NCI-H1694 treated with DMSO at 0.1 percent for 48 hours (cell line): Measurements from ENCODE around the gene MAPK7.

ENCODE experiments used
- DNase-seq: peaks from one replicate; lab custom pipeline; 2025; lab: John Stamatoyannopoulos, UW

The MAPK7 gene

GRCh38 chr17:19378416-19379360 lies at the start of gene MAPK7:
TSS of gene MAPK7 (plus strand) at chr17:19378498. CDS start at chr17:19378901, 403 bp downstream.
- DNase-seq = no peak

GRCh38 chr17:19329136-19329535 lies 49.2 kb upstream of the MAPK7 start:
- no peak for DNase-seq

GRCh38 chr17:19329839-19330238 lies 48.5 kb upstream of the MAPK7 start:
- no peak for DNase-seq

GRCh38 chr17:19330271-19330670 lies 48.0 kb upstream of the MAPK7 start:
- DNase-seq = no peak

- no peak for DNase-seq
Observed at GRCh38 chr17:19331134-19331533, 47.2 kb upstream of the MAPK7 start.

GRCh38 chr17:19331543-19332245 lies 46.6 kb upstream of the MAPK7 start:
- no peak for DNase-seq

GRCh38 chr17:19332371-19333131 lies 45.7 kb upstream of the MAPK7 start:
- DNase-seq = no peak

- DNase-seq = no peak
Observed at GRCh38 chr17:19333132-19333440, 45.2 kb upstream of the MAPK7 start.

- no peak for DNase-seq
Observed at GRCh38 chr17:19333736-19334290, 44.5 kb upstream of the MAPK7 start.

GRCh38 chr17:19334331-19334730 lies 44.0 kb upstream of the MAPK7 start:
- DNase-seq = no peak

GRCh38 chr17:19335951-19336631 lies 42.2 kb upstream of the MAPK7 start:
- no peak for DNase-seq

- no peak for DNase-seq
Observed at GRCh38 chr17:19336938-19337711, 41.2 kb upstream of the MAPK7 start.

- DNase-seq = no peak
Observed at GRCh38 chr17:19337712-19338023, 40.6 kb upstream of the MAPK7 start.

- no peak for DNase-seq
Observed at GRCh38 chr17:19338031-19338990, 40.0 kb upstream of the MAPK7 start.

GRCh38 chr17:19339341-19339815 lies 38.9 kb upstream of the MAPK7 start:
- DNase-seq = no peak

- no peak for DNase-seq
Observed at GRCh38 chr17:19341211-19341631, 37.1 kb upstream of the MAPK7 start.

- DNase-seq = no peak
Observed at GRCh38 chr17:19341641-19342610, 36.4 kb upstream of the MAPK7 start.

GRCh38 chr17:19342611-19343255 lies 35.6 kb upstream of the MAPK7 start:
- no peak for DNase-seq
